Putamen (tissue), 1 donor: ENCODE results near the gene HS3ST6.
"Not testable (repeated sequence)": the region's sequence is repeated elsewhere in the genome, so short reads cannot be mapped to it uniquely, and the experiment has no call there.

Experiments used
- DNase-seq: peaks from one replicate; pipeline ENCODE4 v3.0.0-alpha.2; 2016; ENCODE audit warnings: low spot score

HS3ST6 gene

DNA sequence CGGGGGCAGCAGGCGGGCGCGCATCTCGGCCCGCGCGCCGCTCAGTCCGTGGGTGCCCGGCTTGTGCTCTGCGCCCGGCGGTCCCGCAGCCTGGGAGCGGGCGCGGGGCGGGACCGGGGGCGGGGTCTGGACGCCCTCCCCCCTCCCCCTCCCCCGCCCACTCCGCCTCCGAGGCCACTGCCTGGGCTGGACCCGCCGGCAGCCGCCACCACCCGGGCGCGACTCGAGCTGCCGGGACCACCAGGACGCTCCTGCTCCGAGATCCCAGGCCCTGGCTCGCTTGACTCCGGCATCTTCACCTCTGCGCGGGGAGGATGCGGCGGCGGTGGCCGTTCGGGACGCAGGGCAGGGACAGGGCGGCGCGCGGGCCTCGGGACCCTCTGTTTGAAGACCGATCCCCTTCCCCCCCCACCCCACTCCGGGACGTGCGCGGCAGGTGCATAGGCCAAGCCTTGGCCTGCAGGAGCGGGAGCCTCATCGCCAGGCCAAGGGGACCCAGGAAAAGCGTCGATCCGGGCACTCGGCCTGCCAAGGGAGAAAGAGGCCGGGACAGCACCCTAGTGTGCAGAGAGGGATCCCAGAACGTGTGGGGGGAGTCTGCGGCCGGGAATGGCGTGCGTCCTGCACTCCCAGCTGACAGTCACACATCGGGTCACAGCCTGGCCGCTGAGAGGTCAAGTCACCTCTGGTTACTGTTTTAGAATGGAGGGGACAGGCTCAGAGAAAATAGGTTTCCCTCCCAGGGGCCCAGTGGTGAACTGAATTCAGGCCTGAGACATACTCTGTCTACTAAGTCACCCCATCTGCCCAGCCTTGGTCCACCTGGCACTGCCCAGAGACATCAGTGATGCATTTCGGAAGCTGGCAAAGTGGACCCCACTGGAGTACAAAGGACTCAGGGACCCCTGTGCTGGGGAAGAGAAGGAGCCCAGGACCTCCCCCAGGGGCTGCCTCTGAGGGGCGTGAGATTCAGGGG is at the start of gene HS3ST6:
Gene HS3ST6 (minus strand): TSS at position 65 of the 976 bp plus-strand sequence. CDS start 92 bp downstream, outside the sequence.
- no peak for DNase-seq

DNA sequence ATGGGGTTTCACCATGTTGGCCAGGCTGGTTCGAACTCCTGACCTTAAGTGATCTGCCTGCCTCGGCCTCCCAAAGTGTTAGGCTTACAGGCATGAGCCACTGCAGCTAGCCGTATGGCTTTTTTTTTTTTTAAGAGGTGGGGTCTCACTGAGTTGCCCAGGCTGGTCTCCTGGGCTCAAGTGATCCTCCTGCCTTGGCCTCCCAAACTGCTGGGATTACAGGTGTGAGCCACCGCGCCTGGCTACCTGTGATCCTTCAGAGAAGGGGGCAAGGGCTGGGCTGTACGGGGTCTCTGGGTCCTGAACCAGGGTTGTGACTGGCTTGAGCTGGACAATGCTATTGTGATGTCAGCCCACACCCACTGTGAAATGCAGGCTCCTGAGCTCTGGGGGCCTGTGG is 48.2 kb upstream of the HS3ST6 start, which contains the start of gene RNF151:
Gene RNF151 (plus strand): TSS at position 397 of the 400 bp plus-strand sequence. CDS start 26 bp downstream, outside the sequence.
- DNase-seq = no peak

GRCh38 chr16:1965396-1966001 is 47.3 kb upstream of the HS3ST6 start:
- no peak for DNase-seq

GRCh38 chr16:1964506-1965395 is 46.5 kb upstream of the HS3ST6 start, which contains the start of gene RPS2:
RPS2 (minus strand) TSS chr16:1964826; CDS start chr16:1964625, 201 bp downstream.
- DNase-seq = peak; percentile 98

- peak; percentile 43 for DNase-seq
These were observed 45.7 kb upstream of the HS3ST6 start for GRCh38 chr16:1963806-1964505.

DNA sequence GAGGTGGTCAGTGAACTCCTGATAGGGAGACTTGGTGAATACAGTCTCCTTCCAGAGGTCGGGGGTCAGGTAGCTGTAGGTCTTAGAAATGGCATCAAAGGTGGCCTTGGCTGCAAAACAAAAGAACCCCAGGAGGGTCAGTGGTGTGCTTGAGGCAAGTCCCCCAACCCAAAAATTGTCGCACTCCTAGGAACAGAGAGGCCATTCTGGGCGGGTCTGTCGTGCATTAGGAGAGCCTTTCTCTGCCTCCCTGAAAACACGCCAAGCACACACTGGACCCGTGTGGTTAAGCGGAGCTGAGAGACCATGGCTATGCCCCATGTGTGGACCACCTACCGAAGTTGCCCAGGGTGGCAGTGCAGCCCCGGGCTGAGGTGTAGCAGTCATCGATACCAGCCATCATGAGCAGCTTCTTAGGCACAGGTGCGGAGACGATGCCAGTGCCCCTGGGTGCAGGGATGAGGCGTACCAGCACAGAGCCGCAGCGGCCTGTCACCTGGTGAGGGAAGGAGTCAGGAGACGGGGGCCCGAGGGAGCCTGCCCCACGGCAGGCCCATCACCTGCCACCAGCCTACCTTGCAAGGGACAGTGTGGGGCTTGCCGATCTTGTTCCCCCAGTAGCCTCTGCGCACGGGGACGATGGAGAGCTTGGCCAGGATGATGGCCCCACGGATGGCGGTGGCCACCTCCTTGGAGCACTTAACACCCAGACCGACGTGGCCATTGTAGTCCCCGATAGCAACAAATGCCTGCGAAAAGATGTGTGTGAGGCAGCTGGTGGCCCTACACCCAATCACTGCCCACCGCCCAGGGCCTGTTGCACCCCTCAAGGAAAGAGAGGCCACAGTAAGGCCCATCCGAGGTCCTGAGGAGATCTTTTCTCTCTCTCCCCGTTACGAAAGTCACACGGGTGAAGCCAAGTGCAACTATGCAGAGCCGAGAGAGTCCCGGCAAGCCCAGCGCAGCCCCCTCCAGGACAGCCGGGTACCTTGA is 44.2 kb upstream of the HS3ST6 start:
- not testable (repeated sequence) for DNase-seq

DNA sequence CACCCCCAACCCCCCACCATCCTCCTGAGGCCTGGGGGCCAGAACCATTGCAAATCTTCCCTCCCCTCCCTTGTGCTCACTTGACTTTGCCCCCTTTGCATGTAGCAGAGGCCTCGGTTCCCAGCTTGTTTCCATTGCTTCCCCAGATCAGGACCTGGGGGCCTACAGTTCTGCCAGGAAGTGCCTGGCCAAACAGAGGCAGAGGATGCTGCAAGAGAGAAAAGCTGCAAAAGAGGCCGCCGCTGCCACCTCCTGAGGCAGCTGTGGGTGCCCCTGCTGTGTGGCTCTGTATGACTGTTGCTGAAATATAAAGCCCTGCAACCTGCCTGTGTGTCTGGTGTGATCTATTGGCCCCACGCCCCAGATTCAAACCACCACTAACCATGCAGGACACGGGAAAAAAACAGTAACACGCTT is 43.4 kb upstream of the HS3ST6 start:
- DNase-seq = no peak

DNA sequence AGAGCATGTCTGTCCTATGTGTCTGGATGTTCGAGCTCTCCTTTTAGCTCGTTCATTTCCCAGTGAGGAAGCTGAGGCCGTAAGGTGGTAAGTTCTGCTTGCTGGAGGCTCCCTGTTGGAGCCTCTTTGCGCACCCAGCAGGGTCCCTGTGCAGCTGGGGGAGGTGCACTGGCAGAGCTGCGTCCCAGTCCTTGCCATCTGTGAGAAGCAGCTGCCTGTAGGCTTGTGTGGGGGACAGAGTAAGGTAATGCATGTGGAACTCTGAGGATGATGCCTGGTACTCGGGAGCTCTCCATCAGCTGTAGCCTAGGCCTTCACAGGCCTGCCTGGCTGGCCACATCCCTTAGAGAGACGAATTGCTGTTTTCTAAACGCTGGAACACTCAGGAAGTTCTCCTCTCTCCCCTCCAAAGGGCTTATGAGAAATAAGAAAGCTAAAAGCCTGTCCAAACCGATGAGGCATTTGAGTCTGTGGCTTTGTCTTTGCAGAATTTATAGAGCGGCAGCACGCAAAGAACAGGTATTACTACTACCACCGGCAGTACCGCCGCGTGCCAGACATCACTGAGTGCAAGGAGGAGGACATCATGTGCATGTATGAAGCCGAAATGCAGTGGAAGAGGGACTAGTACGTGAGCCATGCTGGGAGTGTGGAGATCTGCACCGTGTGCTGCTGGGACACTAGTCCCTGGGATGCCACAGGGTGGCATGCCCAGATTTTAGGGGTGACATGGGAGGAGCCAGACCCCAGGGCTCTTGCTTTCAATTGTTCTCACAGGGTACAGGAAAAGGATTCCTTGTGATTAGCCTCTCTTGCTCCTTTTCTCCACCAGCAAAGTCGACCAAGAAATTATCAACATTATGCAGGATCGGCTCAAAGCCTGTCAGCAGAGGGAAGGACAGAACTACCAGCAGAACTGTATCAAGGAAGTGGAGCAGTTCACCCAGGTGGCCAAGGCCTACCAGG is 42.7 kb upstream of the HS3ST6 start:
- no peak for DNase-seq

DNA sequence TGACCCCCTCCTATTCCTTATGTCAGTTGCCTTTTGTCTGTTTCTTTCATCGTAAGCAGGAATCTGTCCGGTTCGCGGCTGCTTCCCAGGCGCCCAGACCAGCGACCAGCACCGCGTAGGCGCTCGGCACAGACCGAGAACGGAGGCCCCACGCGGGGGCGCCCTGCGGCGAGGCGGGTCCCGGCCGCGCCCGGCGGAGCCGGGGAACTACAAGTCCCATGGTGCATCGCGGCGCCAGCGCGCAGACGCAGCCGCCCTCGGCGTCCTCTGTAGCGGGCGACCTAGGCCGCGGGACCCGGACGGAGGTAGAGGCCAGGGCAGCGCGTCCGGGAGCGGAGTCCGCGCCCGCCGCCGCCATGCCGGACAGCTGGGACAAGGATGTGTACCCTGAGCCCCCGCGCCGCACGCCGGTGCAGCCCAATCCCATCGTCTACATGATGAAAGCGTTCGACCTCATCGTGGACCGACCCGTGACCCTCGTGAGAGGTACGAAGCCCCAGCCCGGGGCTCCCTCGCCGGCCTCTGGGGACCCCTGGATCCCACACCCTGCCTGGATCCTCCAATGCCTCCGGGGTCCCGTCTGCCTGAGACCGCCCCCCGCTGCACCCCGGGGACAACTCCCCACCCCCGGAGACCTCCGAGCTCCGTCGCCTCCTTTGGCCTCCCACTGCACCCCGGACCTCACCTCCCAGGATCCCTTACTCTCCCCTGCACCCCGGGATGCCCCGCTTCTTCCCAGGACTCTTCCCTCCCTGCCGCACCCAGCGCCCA is 41.2 kb upstream of the HS3ST6 start, which contains the start of gene NDUFB10:
Gene NDUFB10 (plus strand): TSS at position 270 of the 771 bp plus-strand sequence. CDS start 87 bp downstream, at position 357.
- peak; percentile 86 for DNase-seq

DNA sequence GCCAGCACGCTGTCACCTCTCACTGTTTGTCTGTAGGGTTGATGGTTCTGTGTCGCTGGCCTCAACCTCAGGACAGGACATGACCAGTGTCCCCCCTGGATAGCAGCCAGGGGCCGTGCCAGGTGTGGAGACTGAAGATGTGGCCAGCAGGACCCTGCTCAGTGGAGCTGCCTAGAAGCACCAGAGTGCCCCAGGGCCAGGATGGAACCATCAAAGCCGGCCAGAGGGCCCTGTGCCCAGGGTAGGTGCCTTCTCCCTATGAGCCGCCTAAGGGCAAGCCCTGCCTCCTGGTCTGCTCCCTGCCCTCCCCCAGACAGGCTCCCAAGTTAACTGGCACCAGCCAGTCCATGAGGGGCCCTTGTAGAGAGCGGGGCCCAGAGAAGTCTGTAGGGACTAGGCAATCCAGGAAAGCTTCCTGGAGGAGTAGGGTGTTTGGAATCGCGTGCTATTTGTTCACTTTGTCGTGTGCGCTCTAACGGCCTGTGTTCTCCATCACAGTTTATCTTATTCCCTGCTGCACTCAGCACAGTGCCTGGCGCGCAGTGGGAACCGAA is 40.6 kb upstream of the HS3ST6 start:
- no peak for DNase-seq

GRCh38 chr16:1958143-1958491 is 39.9 kb upstream of the HS3ST6 start:
- not testable (repeated sequence) for DNase-seq

DNA sequence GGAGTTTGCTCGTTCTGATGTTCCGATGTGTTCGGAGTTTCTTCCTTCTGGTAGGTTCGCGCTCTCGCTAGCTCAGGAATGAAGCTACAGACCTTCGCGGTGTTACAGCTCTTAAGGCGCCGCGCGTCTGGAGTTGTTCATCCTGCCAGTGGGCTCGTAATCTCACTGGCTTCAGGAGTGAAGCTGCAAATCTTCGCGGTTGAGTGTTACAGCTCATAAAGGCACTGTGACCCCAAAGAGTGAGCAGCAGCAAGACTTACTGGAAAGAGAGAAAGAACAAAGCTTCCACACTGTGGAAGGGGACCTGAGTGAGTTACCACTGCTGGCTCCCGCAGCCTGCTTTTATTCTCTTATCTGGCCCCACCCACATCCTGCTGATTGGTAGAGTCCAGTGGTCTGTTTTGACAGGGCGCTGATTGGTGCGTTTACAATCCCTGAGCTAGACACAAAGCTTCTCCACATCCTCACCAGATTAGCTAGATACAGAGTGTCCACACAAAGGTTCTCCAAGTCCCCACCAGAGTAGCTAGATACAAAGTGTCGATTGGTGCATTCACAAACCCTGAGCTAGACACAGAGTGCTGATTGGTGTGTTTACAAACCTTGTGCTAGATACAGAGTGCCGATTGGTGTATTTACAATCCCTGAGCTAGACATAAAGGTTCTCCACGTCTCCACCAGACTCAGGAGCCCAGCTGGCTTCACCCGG is 39.4 kb upstream of the HS3ST6 start:
- DNase-seq = not testable (repeated sequence)

DNA sequence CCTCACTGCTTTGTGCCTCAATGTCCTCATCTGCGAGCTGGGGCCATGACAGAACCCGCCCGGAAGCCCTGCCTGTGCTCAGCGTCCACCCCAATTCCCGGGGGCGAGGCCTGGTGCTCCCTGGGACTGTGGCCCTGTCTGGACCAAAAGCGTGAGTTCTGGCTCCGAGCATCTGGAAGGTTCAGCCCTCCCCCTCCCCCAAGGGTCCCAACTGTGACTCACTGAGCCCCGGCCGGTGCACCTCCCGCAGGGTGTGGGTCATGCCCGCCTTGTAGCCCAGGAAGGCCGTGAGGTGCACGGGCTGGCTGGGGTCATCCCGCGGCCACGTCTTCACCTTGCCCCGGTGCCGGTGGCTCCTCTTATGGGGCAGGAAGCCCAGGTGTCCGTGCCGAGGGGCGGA is 35.5 kb upstream of the HS3ST6 start:
- no peak for DNase-seq

GRCh38 chr16:1950559-1950958 is 32.3 kb upstream of the HS3ST6 start:
- DNase-seq = no peak

DNA sequence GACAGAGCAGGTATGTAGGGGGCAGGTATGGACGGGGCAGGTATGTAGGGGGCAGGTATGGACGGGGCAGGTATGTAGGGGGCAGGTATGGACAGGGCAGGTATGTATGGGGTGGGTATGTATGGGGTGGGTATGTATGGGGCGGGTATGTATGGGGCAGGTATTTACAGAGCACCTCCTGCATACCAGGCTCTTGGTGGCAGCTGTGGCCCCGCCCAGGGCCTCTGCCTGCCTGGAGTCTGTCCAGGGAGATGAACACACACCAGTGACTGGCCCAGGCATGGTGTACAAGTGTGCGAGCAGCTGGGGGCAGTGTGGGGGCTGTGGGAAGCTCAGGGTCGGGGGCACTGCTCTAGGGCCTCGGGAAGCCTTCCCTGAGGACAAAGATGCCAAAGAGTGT is 31.8 kb upstream of the HS3ST6 start:
- no peak for DNase-seq

GRCh38 chr16:1949507-1949906 is 31.3 kb upstream of the HS3ST6 start:
- no peak for DNase-seq

- DNase-seq = no peak
These were observed 29.1 kb upstream of the HS3ST6 start for GRCh38 chr16:1947369-1947670.
